ENCODE measurements around the gene TPPP. TPM values are rescaled to one million over a fixed set of nuclear protein-coding genes. Genes with fewer than 3 reads are reported as not detected.

TPPP gene
- total RNA-seq, 1 donor: not detected

- H3K4me3 ChIP-seq (ENCODE audit: low read depth, low read length): no peak overlapping the region
- no peak for TF ChIP-seq CTCF (IDR thresholded peaks at IDR 0.05; ENCODE audit: insufficient read depth, low read length)
- DNase-seq (ENCODE audit: low read depth): no peak
These were observed 48.2 kb downstream of the TPPP start for GRCh38 chr5:644971-645370.

GRCh38 chr5:644509-644908 lies 48.6 kb downstream of the TPPP start:
- no peak for TF ChIP-seq CTCF (IDR thresholded peaks at IDR 0.05; ENCODE audit: insufficient read depth, low read length)
- DNase-seq (ENCODE audit: low read depth): no peak
- H3K4me3 ChIP-seq (ENCODE audit: low read depth, low read length): no peak overlapping the region

- no peak for DNase-seq (ENCODE audit: low read depth)
- TF ChIP-seq CTCF (IDR thresholded peaks at IDR 0.05; ENCODE audit: insufficient read depth, low read length): no peak
- H3K4me3 ChIP-seq (ENCODE audit: low read depth, low read length): no peak overlapping the region
These were observed 49.3 kb downstream of the TPPP start for GRCh38 chr5:643811-644271.

- TF ChIP-seq CTCF (IDR thresholded peaks at IDR 0.05; ENCODE audit: insufficient read depth, low read length): no peak
- H3K4me3 ChIP-seq (ENCODE audit: low read depth, low read length): no peak overlapping the region
- no peak for DNase-seq (ENCODE audit: low read depth)
These were observed 49.8 kb downstream of the TPPP start for GRCh38 chr5:643351-643801.

GRCh38 chr5:642481-642880 lies 50.7 kb downstream of the TPPP start:
- no peak for DNase-seq (ENCODE audit: low read depth)
- TF ChIP-seq CTCF (IDR thresholded peaks at IDR 0.05; ENCODE audit: insufficient read depth, low read length): no peak
- no peak overlapping the region for H3K4me3 ChIP-seq (ENCODE audit: low read depth, low read length)

GRCh38 chr5:641331-641765 lies 51.8 kb downstream of the TPPP start:
- no peak for DNase-seq (ENCODE audit: low read depth)
- H3K4me3 ChIP-seq (ENCODE audit: low read depth, low read length): no peak overlapping the region
- TF ChIP-seq CTCF (IDR thresholded peaks at IDR 0.05; ENCODE audit: insufficient read depth, low read length): no peak

All from fibroblast of the aortic adventitia (primary cell).